Fibroblast of pulmonary artery (primary cell): ENCODE data around the gene ADK.
A peak's percentile ranks its signal among the peaks of the same experiment; 100 is the strongest.
"Not testable (repeated sequence)": the region's sequence is repeated elsewhere in the genome, so short reads cannot be mapped to it uniquely, and the experiment has no call there.

Experiments
- DNase-seq: peaks from one replicate; pipeline ENCODE4 v3.0.0-alpha.2; 2010; ENCODE audit warnings: low read depth
- H3K4me3 ChIP-seq: replicated peaks from 2 replicates; pipeline ENCODE4 v1.5.1; 2011; ENCODE audit warnings: low read depth, mild to moderate bottlenecking, control low read depth, low read length, moderate library complexity
- CTCF ChIP-seq: IDR thresholded peaks from 2 replicates; pipeline ENCODE4 v1.5.1; 2011; ENCODE audit warnings: mild to moderate bottlenecking, control low read depth, low read length, inconsistent platforms; ENCODE audit errors: missing control alignments

The ADK gene

GRCh38 chr10:74213019-74213418, 62.0 kb downstream of the ADK start:
- DNase-seq, result no peak
- no peak overlapping the region for H3K4me3 ChIP-seq
- TF ChIP-seq CTCF, result no peak

- TF ChIP-seq CTCF, result peak; percentile 72
Observed at GRCh38 chr10:74213571-74214162, 62.6 kb downstream of the ADK start.

DNA sequence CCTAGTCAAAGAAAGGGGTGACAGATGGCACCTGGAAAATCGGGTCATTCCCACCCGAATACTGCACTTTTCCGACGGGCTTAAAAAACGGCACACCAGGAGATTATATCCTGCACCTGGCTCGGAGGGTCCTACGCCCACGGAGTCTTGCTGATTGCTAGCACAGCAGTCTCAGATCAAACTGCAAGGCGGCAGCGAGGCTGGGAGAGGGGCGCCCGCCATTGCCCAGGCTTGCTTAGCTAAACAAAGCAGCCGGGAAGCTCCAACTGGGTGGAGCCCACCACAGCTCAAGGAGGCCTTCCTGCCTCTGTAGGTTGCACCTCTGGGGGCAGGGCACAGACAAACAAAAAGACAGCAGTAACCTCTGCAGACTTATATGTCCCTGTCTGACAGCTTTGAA, 66.1 kb downstream of the ADK start:
- H3K4me3 ChIP-seq, DNase-seq: not testable (repeated sequence)

More at GRCh38 chr10:74213571-74214162, 62.6 kb downstream of the ADK start:
- DNase-seq, result peak; percentile 62
- no peak overlapping the region for H3K4me3 ChIP-seq

DNA sequence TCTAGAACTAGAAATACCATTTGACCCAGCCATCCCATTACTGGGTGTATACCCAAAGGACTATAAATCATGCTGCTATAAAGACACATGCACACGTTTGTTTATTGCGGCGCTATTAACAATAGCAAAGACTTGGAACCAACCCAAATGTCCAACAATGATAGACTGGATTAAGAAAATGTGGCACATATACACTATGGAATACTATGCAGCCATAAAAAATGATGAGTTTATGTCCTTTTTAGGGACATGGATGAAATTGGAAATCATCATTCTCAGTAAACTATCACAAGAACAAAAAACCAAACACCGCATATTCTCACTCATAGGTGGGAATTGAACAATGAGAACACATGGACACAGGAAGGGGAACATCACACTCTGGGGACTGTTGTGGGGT, 71.4 kb downstream of the ADK start:
- H3K4me3 ChIP-seq, DNase-seq: not testable (repeated sequence)

GRCh38 chr10:74223755-74224529, 72.9 kb downstream of the ADK start:
- peak; percentile 65 for DNase-seq
- no peak overlapping the region for H3K4me3 ChIP-seq
- no peak for TF ChIP-seq CTCF

DNA sequence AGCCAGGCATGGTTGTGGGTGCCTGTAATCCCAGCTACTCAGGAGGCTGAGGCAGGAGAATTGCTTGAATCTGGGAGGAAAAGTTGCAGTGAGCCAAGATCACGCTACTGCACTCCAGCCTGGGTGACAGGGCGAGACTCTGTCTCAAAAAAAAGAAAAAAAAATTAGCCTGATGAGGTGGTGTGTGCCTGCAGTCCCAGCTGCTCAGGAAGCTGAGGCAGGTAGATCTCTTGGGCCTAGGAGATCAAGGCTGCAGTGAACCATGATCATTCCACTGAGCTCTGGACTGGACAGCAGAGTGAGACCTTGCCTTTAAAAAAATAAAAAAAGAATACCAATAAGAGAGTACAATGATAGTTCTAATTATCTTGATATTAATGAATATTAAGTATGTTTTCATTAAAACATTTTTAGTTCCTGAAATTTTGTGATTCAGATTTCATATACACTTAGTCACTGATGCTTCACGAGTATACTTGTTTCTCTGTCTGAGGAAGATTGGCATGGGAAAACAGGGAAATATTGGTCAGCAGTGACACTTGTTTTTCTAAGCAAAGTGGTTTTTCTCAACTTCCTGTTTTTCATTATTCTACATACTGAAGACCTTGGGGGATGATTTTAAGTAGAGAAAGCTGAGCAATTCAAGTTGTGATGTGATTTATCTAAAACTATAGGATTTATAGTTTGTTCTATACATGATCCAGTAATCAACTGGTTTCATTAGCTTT, 76.8 kb downstream of the ADK start:
- DNase-seq, result peak; percentile 91
- H3K4me3 ChIP-seq, result no peak overlapping the region
- TF ChIP-seq CTCF, result no peak

GRCh38 chr10:74231375-74231774, 80.4 kb downstream of the ADK start:
- DNase-seq, result peak; percentile 62
- H3K4me3 ChIP-seq, result no peak overlapping the region
- TF ChIP-seq CTCF, result no peak
